Measurements from ENCODE around the gene TMEM38A.

TMEM38A gene, protein sequence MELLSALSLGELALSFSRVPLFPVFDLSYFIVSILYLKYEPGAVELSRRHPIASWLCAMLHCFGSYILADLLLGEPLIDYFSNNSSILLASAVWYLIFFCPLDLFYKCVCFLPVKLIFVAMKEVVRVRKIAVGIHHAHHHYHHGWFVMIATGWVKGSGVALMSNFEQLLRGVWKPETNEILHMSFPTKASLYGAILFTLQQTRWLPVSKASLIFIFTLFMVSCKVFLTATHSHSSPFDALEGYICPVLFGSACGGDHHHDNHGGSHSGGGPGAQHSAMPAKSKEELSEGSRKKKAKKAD

DNA sequence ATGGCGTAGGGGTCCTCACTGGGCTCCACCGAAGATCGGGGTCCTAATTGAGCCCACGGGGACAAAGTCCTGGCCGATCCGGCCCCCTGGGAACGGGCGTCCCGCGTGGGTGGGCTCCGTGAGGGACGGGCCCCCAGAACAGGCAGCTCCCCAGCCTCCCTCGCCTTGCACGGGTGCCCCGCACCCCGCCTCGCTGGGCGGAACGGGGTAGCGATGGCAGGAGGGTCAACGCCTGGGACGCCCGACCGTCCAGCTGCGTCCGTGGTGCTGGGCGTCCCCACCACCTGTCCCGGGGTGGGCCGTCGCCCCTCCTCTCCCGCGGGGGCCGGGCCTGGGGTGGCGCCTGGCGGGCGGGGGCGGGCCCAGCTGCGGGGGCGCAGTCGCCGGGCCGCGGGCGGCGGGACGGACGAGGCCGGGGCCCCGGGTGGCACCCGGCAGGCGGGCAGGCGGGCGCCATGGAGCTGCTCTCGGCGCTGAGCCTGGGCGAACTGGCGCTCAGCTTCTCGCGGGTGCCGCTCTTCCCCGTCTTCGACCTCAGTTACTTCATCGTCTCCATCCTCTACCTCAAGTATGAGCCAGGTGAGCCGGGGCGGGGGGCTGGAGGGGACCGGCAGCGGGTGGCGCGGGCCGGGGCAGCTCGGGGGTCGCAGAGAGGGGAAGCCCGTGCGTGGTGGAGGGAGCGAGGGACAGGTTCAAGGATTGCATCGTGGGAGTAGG, at the start of gene TMEM38A:
Gene TMEM38A (plus strand): TSS at position 377 of the 717 bp plus-strand sequence. CDS start 79 bp downstream, at position 456.
- peak in 1 of 2 experiments; percentile 57 for DNase-seq

DNA sequence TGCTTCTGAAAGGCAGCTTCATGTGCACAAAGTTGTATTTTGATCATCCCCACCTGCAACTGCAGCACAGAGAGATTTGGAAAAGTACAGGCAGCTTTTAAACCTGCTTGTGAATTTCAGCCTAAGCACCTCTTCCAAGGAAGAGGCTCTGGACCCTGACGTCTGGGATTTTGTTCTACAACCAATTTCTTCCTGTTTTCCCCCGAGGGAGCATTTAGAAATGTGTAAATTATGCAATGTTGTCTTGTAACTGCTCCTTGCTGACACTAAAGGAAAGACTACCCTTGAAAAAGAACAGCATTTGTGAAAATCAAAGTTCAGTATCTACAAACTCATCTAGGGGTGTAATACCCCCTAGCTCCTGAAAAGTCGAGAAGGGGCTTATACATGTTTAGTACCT, 48.3 kb upstream of the TMEM38A start:
- no peak for DNase-seq

DNA sequence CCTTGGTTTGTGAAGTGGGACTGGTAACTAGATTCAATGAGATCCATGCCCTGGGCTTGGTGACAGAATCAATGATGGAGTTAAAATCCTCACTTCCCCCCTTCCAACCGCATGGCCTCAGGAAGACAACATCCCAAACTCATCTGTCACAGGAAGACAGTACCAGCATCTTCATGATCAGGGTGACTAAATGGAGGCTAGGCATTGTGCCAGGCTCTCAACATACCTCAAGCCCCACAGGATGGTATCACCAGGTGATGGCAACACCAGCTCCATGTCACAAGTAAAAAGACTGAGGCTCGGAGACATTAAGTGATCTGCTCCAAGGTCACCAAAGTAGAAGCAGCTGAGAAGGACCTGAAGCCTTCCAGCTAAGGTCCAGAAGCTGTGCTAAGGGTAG, 47.1 kb upstream of the TMEM38A start:
- no peak for DNase-seq

DNA sequence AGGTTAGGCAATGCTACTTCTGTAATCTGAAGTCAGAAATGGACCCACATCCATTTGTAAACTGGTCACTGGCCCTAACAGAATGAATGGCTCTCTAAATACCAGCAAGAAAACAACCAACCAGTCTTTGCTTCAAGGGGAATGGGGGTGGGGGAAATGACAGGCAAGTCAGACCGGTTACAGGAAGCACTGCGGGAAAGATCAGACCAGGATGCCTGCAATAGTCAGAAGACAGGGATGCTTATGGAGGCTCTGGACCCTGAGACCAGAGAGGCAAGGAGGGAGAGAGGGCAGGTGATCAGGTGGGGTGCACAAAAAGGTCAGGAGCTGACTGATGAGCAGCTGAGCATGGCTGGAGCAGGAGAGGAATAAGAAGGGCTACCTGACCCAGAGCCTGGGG, 46.0 kb upstream of the TMEM38A start:
- DNase-seq, result no peak

DNA sequence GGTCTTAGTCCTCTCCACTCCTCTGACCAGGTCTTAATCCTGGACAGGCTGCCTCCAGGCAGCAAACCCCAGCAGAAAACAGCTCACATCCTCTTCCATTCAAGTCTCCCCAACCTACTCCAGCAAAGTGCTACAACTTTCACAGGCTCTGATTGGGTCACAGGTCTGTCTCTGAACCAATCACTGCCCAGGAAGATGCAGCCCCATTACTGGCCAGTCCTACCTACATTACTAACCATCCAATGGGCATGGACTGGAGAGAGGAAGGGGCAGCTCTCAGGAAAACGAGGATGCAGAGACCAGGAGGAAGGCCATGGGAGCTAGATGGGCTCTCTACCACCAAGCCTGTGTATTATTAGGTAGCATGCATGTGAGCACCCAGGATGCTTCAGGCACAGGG, 45.1 kb upstream of the TMEM38A start:
- no peak for DNase-seq

DNA sequence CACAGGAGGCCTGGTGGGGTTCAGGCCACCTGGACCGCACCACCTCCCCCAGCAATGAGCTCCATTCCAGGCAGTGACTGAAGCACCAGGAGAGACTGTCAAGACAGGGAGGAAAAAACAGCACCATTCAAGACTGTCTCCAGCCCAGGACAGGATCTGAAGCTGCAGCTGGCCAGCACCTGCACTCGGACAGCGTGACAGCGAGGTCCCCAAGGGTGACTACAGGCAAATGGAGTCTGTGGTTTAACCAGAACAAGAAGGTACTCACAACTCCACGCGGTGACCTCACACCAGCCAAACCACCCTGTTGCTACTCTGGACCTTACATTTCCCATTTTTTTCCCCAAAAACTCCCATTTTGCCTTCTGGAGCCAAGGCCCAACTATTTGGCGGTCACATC, 42.7 kb upstream of the TMEM38A start:
- no peak for DNase-seq

DNA sequence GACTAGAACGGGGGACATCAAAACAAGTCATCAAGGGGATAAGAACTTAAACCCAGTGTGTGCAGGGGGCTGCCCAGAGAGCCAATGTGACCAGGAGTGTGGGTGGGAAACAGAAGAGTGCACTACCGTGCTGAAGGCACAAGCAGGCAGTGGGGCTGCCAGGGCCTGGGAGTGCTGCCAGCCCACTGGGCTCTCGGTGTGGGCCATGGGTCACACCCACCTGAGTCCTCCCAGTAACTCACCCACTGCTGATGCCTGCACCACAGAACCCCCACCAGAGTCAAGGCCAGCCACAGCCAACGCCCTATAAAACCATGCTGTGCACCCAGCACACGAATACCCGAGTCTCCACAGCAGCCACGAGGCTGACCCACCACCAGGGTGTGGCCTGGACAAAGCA, 41.5 kb upstream of the TMEM38A start:
- no peak for DNase-seq

DNA sequence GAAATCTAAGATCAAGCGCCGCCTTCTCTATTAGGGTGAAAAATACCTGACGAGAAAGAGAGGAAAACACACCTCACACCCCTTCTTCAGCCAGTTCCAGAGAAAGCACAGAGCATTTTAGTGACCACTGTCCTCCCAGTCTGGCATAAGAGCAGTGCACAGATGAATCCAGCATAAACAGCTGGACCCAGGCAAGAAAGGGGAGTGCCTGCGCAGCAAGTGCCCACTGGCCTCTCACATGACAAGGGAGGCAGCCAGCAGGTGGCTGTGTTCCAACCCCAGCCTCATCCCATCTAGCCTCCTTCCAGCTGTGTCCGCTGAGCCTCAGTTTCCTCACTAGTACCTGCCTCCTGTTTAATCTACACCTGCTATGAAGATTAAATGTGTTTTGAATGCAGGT, 40.9 kb upstream of the TMEM38A start:
- DNase-seq, result no peak

DNA sequence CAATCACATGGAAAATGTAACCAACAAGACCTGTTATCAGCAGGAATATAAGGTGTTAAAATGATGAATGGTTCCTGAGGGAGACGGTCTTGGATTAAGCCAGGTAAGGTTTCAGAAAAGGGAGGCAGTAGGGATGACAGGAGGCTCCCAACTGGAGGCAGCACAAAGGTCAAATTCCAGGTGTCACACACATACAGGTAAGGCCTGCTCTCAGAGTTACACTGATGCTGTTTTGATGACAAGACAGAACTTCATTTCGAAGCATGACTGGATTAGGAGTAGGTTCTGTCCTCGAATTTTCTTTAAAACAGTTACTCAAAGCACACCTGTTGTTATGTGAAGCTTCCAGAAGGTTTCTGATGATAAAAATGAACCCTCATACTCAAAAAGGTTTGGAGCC, 40.4 kb upstream of the TMEM38A start:
- no peak for DNase-seq

DNA sequence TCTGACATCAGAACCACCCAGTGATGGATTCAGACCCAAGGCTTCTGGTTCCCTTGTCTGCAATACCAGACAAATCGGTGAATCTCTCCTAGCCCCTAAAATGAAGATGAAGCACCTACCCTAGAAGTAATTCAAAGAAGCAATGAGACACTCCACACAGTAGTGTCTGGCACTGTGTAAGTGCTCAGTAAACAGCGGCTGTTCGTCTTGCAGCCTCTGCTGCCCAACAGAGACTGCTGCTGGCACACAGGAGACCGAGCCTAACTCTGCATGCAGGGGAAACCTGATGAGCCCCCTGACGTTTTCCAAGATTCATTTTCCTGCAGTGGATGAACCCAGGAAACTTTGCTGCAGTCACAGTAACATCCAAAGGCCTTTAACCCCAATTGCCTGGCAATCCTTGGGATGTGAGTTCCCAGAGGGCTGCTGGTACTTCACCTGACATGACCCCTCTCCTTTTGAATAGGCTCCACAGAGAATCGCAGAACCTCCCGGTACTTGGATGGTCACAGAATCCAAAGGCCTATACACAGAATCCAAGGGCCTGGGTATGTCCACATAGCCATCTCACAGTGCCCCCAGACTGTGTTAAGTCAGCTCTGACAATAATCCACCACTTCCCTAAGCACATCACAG, 39.7 kb upstream of the TMEM38A start:
- no peak for DNase-seq

DNA sequence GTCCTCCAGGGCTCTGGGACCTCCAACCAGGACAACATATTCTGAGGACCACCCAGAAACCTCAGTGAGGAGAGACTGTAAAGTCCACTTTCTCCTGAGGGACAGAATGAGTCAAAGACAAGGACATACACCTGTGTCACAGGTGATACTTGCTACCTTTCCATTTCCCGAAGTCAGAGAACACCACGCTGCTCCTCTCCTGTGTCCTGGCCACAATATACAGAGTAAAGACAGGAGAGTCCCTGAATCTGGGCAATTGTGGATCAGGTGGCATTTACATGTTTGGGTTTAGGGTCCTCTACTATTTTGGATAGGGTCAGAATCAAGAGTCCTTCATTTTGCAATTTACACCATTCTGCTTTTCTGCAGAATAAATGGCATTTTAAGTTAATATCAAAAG, 37.9 kb upstream of the TMEM38A start:
- no peak for DNase-seq

DNA sequence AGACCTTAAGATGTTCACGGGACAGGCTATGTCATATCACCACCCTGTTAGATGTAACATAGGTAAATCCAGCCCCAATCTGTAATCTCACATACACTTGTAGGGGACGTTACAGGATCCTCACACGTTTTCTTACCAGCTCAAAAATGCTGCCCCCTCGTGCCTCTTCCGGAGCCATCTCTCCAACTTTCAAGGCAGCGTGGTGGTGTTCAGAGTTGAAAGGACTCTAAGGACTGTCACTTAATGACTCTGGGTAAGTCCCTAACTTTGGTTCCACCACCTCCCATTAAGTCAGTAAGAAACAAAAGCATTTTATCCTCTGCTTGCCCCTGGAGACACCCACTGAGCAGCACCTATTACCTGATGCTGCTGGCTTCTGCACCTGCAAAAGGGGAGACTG, 37.4 kb upstream of the TMEM38A start:
- no peak for DNase-seq

DNA sequence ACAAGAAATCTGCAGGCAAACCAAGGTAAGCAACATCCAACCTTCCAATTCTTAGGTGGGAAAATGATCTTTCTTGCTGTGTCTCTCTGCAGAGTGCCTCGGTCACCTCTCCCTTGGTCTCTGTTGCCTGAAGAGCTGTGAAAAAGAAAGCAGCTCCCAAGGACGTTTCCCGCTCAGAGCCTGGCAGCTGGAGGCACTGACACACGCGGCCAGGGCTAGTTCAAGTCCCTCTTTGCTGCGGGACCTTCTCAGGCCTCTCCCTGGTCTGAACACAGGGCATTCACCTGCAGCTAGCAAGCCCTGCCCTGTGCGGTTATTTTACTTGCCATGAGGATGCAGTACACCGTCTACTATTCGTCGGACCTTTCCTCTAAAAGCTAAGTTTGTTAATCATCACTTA, 36.7 kb upstream of the TMEM38A start:
- DNase-seq, result no peak

DNA sequence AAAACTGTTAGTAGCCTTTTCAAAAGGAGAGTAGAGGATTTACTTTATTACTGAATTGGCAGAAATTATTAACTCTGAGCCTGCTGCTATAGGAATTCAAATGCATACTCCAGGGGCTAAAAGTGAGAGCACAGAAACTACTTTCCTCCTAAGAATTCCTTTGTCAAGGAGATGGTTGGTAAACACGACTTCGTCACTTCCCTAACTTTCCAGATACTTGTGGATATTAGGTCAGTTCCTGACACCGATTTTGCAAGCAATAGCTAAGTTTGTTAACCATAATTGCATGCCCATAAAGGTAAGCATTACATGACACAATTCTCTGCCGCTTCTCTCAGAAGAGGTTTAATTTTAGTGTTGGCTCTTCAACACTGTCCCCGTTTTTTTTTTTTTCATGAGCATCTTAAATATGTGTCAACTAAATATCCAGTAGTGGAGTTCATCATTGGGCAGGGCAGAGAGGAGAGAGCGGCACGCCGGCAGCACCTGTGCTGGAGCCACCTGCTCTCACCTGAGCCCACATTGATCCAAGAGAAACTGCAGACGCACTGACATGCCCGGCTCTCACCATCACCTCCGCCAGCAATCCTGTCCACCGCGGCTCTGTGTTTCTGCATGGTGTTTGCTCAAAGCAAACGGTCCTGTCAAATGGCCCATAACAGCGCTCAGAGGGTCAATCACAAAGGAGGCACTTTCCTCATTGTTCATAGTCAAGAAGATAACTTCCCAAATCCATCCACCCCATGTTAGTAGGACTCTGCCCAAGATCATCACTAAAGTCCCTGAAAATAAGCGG, 35.6 kb upstream of the TMEM38A start:
- DNase-seq, result no peak

DNA sequence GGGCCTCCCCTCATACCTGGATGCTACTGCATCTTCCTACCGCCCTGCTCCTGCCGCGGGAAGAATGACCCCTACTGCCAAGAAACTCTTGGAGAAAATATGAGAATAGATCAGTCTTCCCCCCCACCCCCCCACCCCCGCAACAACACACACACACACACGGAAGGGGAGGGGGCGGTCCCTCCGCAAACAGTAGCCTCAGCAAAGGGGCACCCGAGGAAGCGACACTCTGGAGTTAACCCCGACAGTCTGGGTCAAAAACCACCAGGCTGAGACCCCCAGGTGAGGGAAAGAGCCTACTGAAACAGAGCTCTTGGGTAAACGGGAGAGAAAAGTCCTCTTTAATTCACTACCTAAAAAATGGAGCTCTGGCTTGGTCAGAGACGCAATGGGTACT, 34.1 kb upstream of the TMEM38A start:
- no peak for DNase-seq

DNA sequence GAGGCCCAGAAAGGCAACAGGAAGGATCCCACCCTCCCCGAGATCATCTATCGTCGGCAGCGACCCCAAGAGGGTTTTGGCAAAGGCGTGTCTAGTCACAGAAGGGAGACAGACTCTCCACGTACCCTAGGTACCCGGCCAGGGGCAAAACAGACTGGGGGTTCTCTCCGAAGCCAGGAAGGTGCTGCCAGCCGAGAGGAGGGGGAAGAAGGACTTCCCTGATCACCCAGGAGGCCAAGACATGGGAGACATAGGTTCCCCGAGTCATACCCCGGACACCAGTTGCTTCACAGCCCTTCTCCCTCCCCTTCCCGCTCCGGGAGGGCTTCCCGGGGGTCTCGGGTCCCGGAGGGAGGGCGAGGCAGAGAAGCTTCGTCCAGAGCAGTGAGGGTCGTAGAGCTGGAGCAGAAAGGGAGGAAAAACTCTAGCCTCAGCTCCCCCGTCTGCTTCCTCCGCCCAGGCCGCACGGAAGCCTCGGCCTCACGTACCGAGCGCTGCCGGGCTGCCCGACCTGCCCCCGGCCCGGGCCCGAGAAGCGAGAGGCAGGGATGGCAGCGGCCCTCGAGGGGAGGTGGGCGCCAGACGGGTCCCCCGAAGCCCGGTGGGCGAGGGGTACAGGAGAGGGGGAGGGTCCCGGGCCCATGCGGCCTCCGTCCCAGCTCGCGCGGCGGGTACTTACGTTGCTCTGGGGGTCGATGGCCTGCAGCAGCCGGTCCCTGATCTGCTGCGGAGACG, 33.6 kb upstream of the TMEM38A start:
- DNase-seq, result no peak

DNA sequence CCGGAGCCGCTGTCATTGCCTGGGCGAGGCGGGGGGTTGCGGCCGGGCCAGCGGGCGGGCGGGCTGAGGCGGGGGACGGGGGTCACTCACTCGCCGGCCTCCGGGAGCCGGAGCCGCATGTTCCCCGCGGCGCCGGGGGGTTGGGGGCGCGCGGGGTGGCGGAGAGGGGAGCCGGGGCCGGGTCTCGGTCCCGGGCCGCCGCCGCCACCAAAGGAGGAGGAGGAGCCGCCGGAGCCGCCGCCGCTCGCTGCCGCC, 33.1 kb upstream of the TMEM38A start:
- DNase-seq, result no peak

DNA sequence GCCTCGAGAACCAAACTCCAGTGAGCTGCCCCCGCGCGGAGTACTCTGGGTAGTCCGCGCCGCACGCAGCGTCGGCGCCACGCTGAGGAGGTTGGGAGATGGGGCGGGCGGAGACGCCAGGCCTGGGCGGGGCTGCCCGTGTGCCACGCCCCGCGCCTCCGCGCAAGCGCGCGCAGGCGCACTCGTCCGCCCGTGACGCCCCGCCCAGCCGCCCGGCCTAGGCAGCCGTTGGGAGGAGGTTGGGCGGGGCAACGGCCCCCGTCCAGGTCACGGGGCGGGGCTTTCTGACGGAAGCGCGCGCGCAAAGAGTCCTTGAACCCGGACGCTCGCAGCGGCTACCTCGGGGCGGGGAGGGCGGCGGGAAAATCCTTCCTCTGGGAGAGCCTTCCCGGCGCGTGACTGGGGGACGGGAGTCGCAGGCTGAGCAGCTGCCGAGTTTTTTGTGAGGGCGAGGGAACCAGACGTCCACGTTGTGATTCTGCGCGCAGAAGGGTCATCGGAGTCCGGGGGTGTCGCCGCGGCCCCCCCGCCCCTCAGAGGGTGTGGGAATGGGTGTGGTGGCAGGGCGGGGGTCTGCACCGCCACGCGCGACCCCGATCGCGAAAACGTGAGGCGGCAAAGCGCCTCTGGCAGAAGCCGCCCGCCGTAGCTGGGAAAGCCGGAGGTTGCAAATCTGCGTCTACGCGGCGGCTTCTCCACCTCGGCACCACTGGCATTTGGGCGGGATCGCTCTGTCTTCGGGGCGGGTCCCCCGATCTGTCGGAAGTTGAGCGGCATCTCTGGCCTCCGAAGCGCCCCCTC, 32.6 kb upstream of the TMEM38A start, which contains the start of gene MED26:
Gene MED26 (minus strand): TSS at position 22 of the 801 bp plus-strand sequence. CDS start 261 bp downstream, outside the sequence.
- DNase-seq, result peak; percentile 90 to 99

DNA sequence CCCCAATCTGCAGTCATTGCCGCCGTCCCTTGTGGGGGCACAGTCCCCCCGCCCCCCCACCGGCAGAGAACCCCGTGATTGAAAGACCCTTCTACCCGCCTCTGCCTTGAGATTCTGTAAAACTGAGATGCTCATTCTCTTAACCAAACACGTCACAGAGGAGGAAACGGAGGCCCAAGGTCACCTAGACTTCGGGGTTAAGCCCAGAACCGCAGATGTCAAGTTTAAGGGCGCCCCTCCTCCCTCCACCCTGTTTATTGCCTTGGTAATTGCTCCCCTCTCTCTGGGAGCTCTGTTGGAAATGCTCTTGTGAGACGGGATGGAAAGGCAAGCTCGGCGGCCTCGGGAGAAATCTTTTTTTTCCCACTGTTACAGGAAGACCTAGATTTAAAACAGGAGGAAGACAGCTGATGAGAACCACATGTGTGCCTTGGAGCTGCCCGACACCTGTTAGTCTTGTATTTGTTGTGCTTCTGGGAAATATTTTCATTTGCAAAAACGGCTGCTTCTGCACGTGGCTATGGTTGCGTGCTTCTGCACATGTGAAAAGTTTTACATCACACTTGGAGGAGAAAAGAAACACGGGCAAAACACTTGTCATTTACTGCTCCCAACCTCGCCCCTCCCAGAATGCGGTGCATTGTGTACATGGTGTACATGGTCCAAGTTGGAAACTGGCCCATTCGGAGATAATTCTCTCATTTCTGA, 31.8 kb upstream of the TMEM38A start:
- no peak for DNase-seq

DNA sequence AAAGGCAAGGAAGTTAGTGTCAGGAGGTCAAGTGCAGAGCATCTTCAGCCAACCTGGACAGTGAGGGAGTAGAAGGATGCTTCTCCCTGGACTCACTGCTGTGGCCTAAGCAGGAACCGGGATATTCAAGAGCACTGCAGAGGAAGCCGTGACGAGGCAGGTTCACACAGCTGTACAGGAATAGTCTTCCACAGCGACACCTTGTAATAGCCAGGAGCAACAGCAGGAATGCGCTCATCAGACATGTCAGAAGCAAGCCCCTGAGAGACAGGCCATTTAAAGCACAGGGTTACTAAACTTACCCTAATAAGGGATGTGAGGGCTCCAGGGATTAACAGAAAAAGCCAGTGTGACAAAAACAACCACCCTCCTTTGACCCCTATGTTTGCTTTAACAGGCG, 29.5 kb upstream of the TMEM38A start:
- DNase-seq, result no peak

DNA sequence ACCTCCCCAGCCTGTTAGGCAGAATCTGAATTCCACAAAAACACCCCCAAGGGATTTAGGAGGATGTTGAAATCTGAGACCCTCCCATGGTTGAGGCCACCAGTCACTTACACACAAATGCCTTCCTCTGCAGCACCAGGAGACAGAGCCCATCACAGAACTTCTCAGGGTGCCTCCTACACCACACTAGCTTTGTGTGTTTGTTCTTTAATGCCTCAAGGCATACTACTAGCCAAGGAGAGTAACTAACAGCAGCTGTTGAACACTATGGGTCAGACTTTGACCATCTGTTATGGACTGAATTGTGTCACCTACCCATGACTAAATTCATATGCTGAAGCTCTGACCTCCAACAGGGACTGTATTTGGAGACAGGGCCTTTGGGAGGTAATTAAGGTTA, 23.4 kb upstream of the TMEM38A start:
- DNase-seq, result no peak

All from NCI-H446 (cell line).